ENCODE data around the gene ZWILCH.

Gene ZWILCH

DNA sequence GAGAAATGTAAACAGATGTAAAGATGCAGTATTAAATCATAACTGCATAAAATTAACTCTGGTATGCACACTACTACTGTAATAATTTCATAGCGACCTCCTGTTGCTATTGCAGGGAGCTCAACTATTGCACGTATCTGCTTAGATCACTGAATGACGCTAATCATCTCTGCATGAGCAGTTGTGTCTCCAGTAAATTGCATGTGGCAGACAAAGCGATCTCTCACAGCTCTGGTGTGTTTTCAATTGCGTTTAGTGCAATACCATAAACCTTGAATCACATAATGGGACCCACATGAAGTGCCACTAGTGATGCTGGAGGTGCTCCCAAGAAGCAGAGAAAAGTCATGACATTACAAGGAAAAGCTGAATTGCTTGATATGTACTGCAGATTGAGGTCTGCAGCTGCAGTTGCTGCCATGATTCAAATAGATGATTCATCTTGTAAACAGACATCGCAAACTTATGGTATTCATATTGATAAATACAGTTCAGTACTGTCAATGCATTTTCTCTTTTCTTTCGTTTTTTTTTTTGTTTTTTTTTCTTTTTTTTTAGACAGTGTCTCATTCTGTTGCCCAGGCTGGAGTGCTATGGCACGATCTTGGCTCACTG lies 90.9 kb downstream of the ZWILCH start:
- TF ChIP-seq, protein P1, sequence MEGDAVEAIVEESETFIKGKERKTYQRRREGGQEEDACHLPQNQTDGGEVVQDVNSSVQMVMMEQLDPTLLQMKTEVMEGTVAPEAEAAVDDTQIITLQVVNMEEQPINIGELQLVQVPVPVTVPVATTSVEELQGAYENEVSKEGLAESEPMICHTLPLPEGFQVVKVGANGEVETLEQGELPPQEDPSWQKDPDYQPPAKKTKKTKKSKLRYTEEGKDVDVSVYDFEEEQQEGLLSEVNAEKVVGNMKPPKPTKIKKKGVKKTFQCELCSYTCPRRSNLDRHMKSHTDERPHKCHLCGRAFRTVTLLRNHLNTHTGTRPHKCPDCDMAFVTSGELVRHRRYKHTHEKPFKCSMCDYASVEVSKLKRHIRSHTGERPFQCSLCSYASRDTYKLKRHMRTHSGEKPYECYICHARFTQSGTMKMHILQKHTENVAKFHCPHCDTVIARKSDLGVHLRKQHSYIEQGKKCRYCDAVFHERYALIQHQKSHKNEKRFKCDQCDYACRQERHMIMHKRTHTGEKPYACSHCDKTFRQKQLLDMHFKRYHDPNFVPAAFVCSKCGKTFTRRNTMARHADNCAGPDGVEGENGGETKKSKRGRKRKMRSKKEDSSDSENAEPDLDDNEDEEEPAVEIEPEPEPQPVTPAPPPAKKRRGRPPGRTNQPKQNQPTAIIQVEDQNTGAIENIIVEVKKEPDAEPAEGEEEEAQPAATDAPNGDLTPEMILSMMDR (IDR thresholded peaks at IDR 0.05): no peak
- Histone ChIP-seq H3K4me3 (no peak overlapping the region), H3K27ac (no peak overlapping the region)
- DNase-seq (ENCODE audit: low spot score): no peak

DNA sequence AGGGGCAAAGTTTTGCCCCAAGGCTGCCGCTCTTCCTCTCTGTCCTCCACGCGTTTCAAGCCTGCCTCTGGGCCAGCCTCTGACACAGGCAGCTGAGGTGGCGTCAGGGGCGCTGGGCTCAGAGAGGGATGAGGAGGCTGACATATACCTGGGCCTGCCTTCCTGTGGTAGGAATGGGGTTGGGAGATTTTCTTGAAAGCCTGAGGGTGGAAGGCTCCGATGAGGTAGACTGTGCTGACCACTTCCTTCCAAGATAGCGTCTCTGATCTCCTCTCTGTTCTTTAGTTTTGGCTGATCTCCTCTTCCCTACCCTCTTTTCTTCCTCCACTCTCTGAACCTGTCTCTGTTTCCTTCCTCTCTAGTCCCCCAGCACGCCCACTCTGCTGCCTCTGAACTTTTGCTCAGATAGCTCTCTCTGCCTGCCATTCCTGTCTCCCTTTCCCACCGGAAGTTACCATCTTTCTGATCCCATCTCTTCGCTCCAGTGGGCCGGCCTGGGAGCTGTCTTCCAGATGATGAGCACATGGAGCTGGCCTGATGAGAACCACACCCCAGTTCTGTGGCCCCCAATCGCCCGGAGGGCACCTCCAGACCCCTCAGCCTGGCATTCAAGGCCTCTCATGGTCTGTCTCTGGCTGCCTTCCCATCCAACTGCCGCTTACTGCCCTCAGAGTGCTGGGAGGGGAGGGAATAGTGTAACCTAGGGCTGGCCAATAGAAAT lies 93.1 kb downstream of the ZWILCH start:
- no peak overlapping the region for H3K27ac ChIP-seq
- DNase-seq (ENCODE audit: low spot score): no peak
- TF ChIP-seq, protein P1 (IDR thresholded peaks at IDR 0.05): no peak
- no peak overlapping the region for H3K4me3 ChIP-seq

All from coronary artery (tissue), 2 donors.